ENCODE data around the gene EIF2A. TPM values are rescaled to one million over a fixed set of nuclear protein-coding genes. Genes with fewer than 3 reads are reported as not detected.

EIF2A gene
- total and polyA plus RNA-seq, 2 of the 13 experiments (the other 11 are each of a cell fraction or from before 2014, with no cell fraction given): 124 to 139 TPM

DNA sequence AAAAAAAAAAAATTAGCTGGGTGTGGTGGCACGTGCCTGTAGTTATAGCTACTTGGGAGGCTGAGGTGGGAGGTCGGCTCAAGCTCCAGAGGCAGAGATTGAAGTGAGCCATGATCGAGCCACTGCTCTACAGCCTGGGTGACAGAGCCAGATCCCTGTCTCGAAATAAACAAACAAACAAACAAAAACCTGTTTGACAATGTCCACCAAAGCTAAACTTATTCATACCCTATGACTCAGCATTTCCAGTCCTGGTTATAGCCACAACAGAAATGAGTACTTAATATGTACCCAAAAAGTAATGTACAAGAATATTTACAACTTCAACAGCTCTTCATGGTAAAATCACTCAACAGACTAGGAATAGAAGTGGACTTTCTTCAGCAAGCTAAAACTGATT is 31.4 kb upstream of the EIF2A start:
- no TSS peak for BruUV-seq (replicated peaks)
- DNase-seq (ENCODE audit: low spot score): no peak
- no peak for FAIRE-seq
- TF ChIP-seq MAFK (conservative IDR thresholded peaks at IDR 0.05 in 1 of 2, IDR thresholded peaks at IDR 0.05 in 1 of 2; ENCODE audit: low read length in 2 of 2) (peak; percentile 65 to 72), DPF2 (CRISPR knock-in tag; IDR thresholded peaks at IDR 0.05; ENCODE audit: borderline replicate concordance, low read depth) (no peak), TRIM24 (CRISPR knock-in tag; IDR thresholded peaks at IDR 0.05) (no peak), ZFP1 (CRISPR knock-in tag; IDR thresholded peaks at IDR 0.05) (no peak), ZNF230 (CRISPR knock-in tag; IDR thresholded peaks at IDR 0.05) (no peak), MIXL1 (CRISPR knock-in tag; IDR thresholded peaks at IDR 0.05) (no peak), SP5 (CRISPR knock-in tag; IDR thresholded peaks at IDR 0.05; ENCODE audit: borderline replicate concordance, low read depth) (no peak), SMAD9 (CRISPR knock-in tag; IDR thresholded peaks at IDR 0.05) (no peak), MAFF (IDR thresholded peaks at IDR 0.05; ENCODE audit: low read depth, low read length) (peak; percentile 48; the same call in 1 of the 2 replicates), MTA1 (CRISPR knock-in tag; IDR thresholded peaks at IDR 0.05; ENCODE audit: borderline replicate concordance) (no peak), ZNF430 (CRISPR knock-in tag; IDR thresholded peaks at IDR 0.05) (no peak), ZFP90 (CRISPR knock-in tag; IDR thresholded peaks at IDR 0.05; ENCODE audit: borderline replicate concordance) (no peak), NFE2L2 (IDR thresholded peaks at IDR 0.05; ENCODE audit: low read length) (peak; percentile 88), ATRX (CRISPR knock-in tag; IDR thresholded peaks at IDR 0.05; ENCODE audit: borderline replicate concordance) (no peak), ZNF256 (CRISPR knock-in tag; conservative IDR thresholded peaks at IDR 0.05) (no peak), CCDC6 (CRISPR knock-in tag; IDR thresholded peaks at IDR 0.05) (no peak), HDAC6 (IDR thresholded peaks at IDR 0.05; ENCODE audit: low read depth, low read length) (no peak)
- TF ChIP-seq, protein P1, sequence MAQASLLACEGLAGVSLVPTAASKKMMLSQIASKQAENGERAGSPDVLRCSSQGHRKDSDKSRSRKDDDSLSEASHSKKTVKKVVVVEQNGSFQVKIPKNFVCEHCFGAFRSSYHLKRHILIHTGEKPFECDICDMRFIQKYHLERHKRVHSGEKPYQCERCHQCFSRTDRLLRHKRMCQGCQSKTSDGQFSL (CRISPR knock-in tag; IDR thresholded peaks at IDR 0.05): no peak
- TF ChIP-seq, protein P2, sequence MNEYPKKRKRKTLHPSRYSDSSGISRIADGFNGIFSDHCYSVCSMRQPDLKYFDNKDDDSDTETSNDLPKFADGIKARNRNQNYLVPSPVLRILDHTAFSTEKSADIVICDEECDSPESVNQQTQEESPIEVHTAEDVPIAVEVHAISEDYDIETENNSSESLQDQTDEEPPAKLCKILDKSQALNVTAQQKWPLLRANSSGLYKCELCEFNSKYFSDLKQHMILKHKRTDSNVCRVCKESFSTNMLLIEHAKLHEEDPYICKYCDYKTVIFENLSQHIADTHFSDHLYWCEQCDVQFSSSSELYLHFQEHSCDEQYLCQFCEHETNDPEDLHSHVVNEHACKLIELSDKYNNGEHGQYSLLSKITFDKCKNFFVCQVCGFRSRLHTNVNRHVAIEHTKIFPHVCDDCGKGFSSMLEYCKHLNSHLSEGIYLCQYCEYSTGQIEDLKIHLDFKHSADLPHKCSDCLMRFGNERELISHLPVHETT (CRISPR knock-in tag; conservative IDR thresholded peaks at IDR 0.05): no peak
- TF ChIP-seq, protein P3, sequence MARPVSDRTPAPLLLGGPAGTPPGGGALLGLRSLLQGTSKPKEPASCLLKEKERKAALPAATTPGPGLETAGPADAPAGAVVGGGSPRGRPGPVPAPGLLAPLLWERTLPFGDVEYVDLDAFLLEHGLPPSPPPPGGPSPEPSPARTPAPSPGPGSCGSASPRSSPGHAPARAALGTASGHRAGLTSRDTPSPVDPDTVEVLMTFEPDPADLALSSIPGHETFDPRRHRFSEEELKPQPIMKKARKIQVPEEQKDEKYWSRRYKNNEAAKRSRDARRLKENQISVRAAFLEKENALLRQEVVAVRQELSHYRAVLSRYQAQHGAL (CRISPR knock-in tag; IDR thresholded peaks at IDR 0.05; ENCODE audit: not compliant biosample characterization): no peak
- TF ChIP-seq, protein P4, sequence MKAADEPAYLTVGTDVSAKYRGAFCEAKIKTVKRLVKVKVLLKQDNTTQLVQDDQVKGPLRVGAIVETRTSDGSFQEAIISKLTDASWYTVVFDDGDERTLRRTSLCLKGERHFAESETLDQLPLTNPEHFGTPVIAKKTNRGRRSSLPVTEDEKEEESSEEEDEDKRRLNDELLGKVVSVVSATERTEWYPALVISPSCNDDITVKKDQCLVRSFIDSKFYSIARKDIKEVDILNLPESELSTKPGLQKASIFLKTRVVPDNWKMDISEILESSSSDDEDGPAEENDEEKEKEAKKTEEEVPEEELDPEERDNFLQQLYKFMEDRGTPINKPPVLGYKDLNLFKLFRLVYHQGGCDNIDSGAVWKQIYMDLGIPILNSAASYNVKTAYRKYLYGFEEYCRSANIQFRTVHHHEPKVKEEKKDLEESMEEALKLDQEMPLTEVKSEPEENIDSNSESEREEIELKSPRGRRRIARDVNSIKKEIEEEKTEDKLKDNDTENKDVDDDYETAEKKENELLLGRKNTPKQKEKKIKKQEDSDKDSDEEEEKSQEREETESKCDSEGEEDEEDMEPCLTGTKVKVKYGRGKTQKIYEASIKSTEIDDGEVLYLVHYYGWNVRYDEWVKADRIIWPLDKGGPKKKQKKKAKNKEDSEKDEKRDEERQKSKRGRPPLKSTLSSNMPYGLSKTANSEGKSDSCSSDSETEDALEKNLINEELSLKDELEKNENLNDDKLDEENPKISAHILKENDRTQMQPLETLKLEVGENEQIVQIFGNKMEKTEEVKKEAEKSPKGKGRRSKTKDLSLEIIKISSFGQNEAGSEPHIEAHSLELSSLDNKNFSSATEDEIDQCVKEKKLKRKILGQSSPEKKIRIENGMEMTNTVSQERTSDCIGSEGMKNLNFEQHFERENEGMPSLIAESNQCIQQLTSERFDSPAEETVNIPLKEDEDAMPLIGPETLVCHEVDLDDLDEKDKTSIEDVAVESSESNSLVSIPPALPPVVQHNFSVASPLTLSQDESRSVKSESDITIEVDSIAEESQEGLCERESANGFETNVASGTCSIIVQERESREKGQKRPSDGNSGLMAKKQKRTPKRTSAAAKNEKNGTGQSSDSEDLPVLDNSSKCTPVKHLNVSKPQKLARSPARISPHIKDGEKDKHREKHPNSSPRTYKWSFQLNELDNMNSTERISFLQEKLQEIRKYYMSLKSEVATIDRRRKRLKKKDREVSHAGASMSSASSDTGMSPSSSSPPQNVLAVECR (CRISPR knock-in tag; IDR thresholded peaks at IDR 0.05; ENCODE audit: borderline replicate concordance): no peak
- Histone ChIP-seq H4K20me1 (ENCODE audit: insufficient read depth, low read length) (no peaks in the 10 kb centered on the region), H3K36me3 (replicated peaks in 1 of 2; ENCODE audit: control insufficient read depth in 1 of 2, insufficient read depth in 2 of 2, low read length in 2 of 2) (no peaks in the 10 kb centered on the region), H3K9ac (ENCODE audit: insufficient read depth, low read depth, low read length) (no peak overlapping the region), H3K79me2 (ENCODE audit: insufficient read depth, low read length) (no peaks in the 10 kb centered on the region), H2AFZ (ENCODE audit: low read length) (no peak overlapping the region), H3K4me1 (ENCODE audit: insufficient read depth, low read length) (peaks cover 3% of the 10 kb centered on the region), H3K4me3 (replicated peaks in 1 of 3; ENCODE audit: insufficient read depth in 1 of 3, low read depth in 2 of 3, low read length in 3 of 3) (no peak overlapping the region), H3K9me3 (ENCODE audit: low read length) (no peaks in the 10 kb centered on the region), H3K4me2 (ENCODE audit: low read depth, low read length) (no peak overlapping the region), H3K27ac (ENCODE audit: extremely low read length, insufficient read depth, low read length) (no peak overlapping the region), H3K27me3 (ENCODE audit: control insufficient read depth in 1 of 2, insufficient read depth in 2 of 2, low read length in 2 of 2) (peaks cover 0 to 17% of the 10 kb centered on the region in 2 experiments; a peak in 4 of 5 replicates)
- CTCF ChIA-PET (ENCODE audit: low intra/inter-chr PET ratio, low total read pairs): no interaction called here
- POLR2A ChIA-PET: interaction anchor here (0.6 kb wide), 1 partner anchor 801 kb away, joined by 3 read pairs; no protein-coding TSS in a partner anchor
- in situ Hi-C loops (cut with HindIII; ENCODE audit: extremely low pct_ligation_motif_present, low pct_unique_long_range_greater_than_20kb) (no loop called here), intact Hi-C loops (cut with micrococcal nuclease; ENCODE audit: unreplicated experiment) (no loop called here)
- no peak for ATAC-seq
- 26% methylated on average over 4 of the region's 4 CpGs for WGBS (ENCODE audit: low lambda C conversion rate)
